ENCODE data around the gene SLCO1C1. TPM values are rescaled to one million over a fixed set of nuclear protein-coding genes. Genes with fewer than 3 reads are reported as not detected.

The SLCO1C1 gene
- under 1 TPM; 0.04 to 0.12 TPM for polyA plus RNA-seq

DNA sequence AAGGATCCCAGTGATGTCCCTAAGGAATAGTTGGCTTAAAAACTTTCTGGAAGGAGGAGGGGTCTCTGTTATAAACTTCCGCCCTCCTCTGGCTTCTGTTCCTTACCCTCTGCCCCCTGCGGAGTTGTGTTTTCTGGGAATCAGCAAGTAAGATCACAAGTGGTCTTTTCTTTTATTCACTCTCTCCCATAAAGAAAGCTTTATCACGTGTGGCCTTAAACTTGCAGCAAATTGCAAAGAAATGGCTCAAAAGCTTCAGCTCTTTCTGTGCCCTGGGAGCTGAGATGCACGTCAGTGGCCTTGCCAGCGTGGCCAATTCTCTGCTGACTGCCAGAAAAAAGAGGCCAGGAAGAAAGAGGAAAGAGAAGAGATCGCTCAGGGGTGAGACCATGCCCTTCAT lies at the start of gene SLCO1C1:
Gene SLCO1C1, plus strand, starts transcription at position 101 of the 400 bp plus-strand sequence. CDS start 4,245 bp downstream, outside the sequence.
- H3K9me3 ChIP-seq (ENCODE audit: control insufficient read depth in 2 of 2, insufficient read depth in 1 of 2, low read depth in 1 of 2, low read length in 1 of 2) = no peaks in the 10 kb centered on the region
- no peak within 1 kb of the TSS for H3K4me3 ChIP-seq (ENCODE audit: low read depth in 1 of 2, low read length in 2 of 2)
- H3K4me1 ChIP-seq (ENCODE audit: control insufficient read depth in 2 of 2, insufficient read depth in 2 of 2, low read length in 1 of 2) = no peaks in the 10 kb centered on the region
- 51% methylated on average over 6 of the region's 6 CpGs for WGBS, 2 donors
- H3K36me3 ChIP-seq (ENCODE audit: control insufficient read depth in 2 of 2, insufficient read depth in 2 of 2, low read length in 1 of 2) = no peaks in the 10 kb centered on the region
- no peaks in the 10 kb centered on the region for H3K27me3 ChIP-seq (ENCODE audit: control insufficient read depth in 1 of 2, insufficient read depth in 2 of 2, low read length in 2 of 2)
- H3K27ac ChIP-seq (ENCODE audit: low read depth in 2 of 2, low read length in 1 of 2) = no peak within 1 kb of the TSS

GRCh38 chr12:20646239-20646827 lies 48.8 kb upstream of the SLCO1C1 start:
- no peaks in the 10 kb centered on the region for H3K27me3 ChIP-seq (ENCODE audit: control insufficient read depth in 1 of 2, insufficient read depth in 2 of 2, low read length in 2 of 2)
- H3K4me3 ChIP-seq (ENCODE audit: low read depth in 1 of 2, low read length in 2 of 2) = no peak overlapping the region
- no peaks in the 10 kb centered on the region for H3K4me1 ChIP-seq (ENCODE audit: control insufficient read depth in 2 of 2, insufficient read depth in 2 of 2, low read length in 1 of 2)
- H3K36me3 ChIP-seq (ENCODE audit: control insufficient read depth in 2 of 2, insufficient read depth in 2 of 2, low read length in 1 of 2) = no peaks in the 10 kb centered on the region
- H3K27ac ChIP-seq (ENCODE audit: low read depth in 2 of 2, low read length in 1 of 2) = no peak overlapping the region
- WGBS, 2 donors = 55 to 56% methylated on average over 3 of the region's 3 CpGs
- H3K9me3 ChIP-seq (ENCODE audit: control insufficient read depth in 2 of 2, insufficient read depth in 1 of 2, low read depth in 1 of 2, low read length in 1 of 2) = no peaks in the 10 kb centered on the region

- H3K27ac ChIP-seq (ENCODE audit: low read depth in 2 of 2, low read length in 1 of 2) = no peak overlapping the region
- WGBS, 2 donors = 90 to 95% methylated on average over 2 of the region's 2 CpGs
- H3K4me3 ChIP-seq (ENCODE audit: low read depth in 1 of 2, low read length in 2 of 2) = no peak overlapping the region
These were observed 41.3 kb upstream of the SLCO1C1 start for GRCh38 chr12:20653871-20654270.

GRCh38 chr12:20656600-20656999 lies 38.5 kb upstream of the SLCO1C1 start:
- Histone ChIP-seq H3K4me1 (ENCODE audit: control insufficient read depth in 2 of 2, insufficient read depth in 2 of 2, low read length in 1 of 2) (no peaks in the 10 kb centered on the region), H3K9me3 (ENCODE audit: control insufficient read depth in 2 of 2, insufficient read depth in 1 of 2, low read depth in 1 of 2, low read length in 1 of 2) (no peaks in the 10 kb centered on the region), H3K27me3 (ENCODE audit: control insufficient read depth in 1 of 2, insufficient read depth in 2 of 2, low read length in 2 of 2) (no peaks in the 10 kb centered on the region), H3K36me3 (ENCODE audit: control insufficient read depth in 2 of 2, insufficient read depth in 2 of 2, low read length in 1 of 2) (no peaks in the 10 kb centered on the region), H3K4me3 (ENCODE audit: low read depth in 1 of 2, low read length in 2 of 2) (no peak overlapping the region), H3K27ac (ENCODE audit: low read depth in 2 of 2, low read length in 1 of 2) (no peak overlapping the region)
- 32 to 51% methylated on average over 1 of the region's 1 CpG for WGBS, 2 donors

More at GRCh38 chr12:20653871-20654270, 41.3 kb upstream of the SLCO1C1 start:
- H3K36me3 ChIP-seq (ENCODE audit: control insufficient read depth in 2 of 2, insufficient read depth in 2 of 2, low read length in 1 of 2) = no peaks in the 10 kb centered on the region
- no peaks in the 10 kb centered on the region for H3K9me3 ChIP-seq (ENCODE audit: control insufficient read depth in 2 of 2, insufficient read depth in 1 of 2, low read depth in 1 of 2, low read length in 1 of 2)
- H3K27me3 ChIP-seq (ENCODE audit: control insufficient read depth in 1 of 2, insufficient read depth in 2 of 2, low read length in 2 of 2) = no peaks in the 10 kb centered on the region
- H3K4me1 ChIP-seq (ENCODE audit: control insufficient read depth in 2 of 2, insufficient read depth in 2 of 2, low read length in 1 of 2) = no peaks in the 10 kb centered on the region

DNA sequence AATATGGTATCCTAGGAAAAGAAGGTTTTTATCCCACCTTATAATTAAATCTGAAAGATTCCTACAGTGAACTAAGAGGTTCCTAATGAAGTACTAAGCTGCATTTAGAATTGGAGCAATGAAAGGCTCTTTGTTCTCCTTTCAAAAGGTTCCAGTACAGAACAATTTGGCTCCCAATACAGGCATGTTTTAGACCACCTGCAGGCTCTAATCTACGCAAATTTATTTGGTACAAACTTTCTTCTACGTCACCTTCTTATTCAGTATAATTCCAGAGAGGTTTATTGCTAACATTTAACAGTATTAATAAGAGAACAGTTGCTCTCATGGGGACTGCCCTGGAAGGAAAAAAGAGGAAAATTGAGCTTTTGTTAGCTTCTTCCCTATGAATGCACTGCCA lies 37.6 kb upstream of the SLCO1C1 start:
- H3K36me3 ChIP-seq (ENCODE audit: control insufficient read depth in 2 of 2, insufficient read depth in 2 of 2, low read length in 1 of 2) = no peaks in the 10 kb centered on the region
- no peaks in the 10 kb centered on the region for H3K4me1 ChIP-seq (ENCODE audit: control insufficient read depth in 2 of 2, insufficient read depth in 2 of 2, low read length in 1 of 2)

DNA sequence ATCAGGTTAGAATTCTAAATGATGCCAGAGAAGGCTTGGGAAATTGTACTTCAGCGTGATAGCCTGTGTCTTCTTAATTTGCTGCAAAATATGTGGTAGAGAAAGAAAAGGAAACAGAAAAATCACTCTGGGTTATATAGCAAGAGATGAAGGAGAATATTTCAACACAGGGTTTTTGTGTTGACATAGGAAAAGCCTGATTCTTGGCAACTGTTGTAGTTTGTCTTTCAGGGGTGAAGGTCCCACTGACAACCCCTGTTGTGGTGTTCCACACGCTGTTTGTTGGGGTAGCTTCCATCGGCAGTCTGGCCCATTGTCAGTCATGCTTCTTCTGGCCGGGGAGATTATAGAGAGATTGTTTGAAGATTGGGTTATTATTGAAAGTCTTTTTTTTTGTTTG lies 13.8 kb upstream of the SLCO1C1 start:
- Histone ChIP-seq H3K27ac (ENCODE audit: low read depth in 2 of 2, low read length in 1 of 2) (no peak overlapping the region), H3K4me1 (ENCODE audit: control insufficient read depth in 2 of 2, insufficient read depth in 2 of 2, low read length in 1 of 2) (no peaks in the 10 kb centered on the region), H3K27me3 (ENCODE audit: control insufficient read depth in 1 of 2, insufficient read depth in 2 of 2, low read length in 2 of 2) (no peaks in the 10 kb centered on the region), H3K9me3 (ENCODE audit: control insufficient read depth in 2 of 2, insufficient read depth in 1 of 2, low read depth in 1 of 2, low read length in 1 of 2) (no peaks in the 10 kb centered on the region), H3K36me3 (ENCODE audit: control insufficient read depth in 2 of 2, insufficient read depth in 2 of 2, low read length in 1 of 2) (no peaks in the 10 kb centered on the region), H3K4me3 (ENCODE audit: low read depth in 1 of 2, low read length in 2 of 2) (no peak overlapping the region)
- 75 to 80% methylated on average over 4 of the region's 4 CpGs for WGBS, 2 donors

More for the DNA sequence above, 37.6 kb upstream of the SLCO1C1 start:
- WGBS, 2 donors = 84 to 86% methylated on average over 2 of the region's 2 CpGs
- H3K9me3 ChIP-seq (ENCODE audit: control insufficient read depth in 2 of 2, insufficient read depth in 1 of 2, low read depth in 1 of 2, low read length in 1 of 2) = no peaks in the 10 kb centered on the region
- no peak overlapping the region for H3K4me3 ChIP-seq (ENCODE audit: low read depth in 1 of 2, low read length in 2 of 2)
- no peak overlapping the region for H3K27ac ChIP-seq (ENCODE audit: low read depth in 2 of 2, low read length in 1 of 2)
- H3K27me3 ChIP-seq (ENCODE audit: control insufficient read depth in 1 of 2, insufficient read depth in 2 of 2, low read length in 2 of 2) = no peaks in the 10 kb centered on the region

- no peaks in the 10 kb centered on the region for H3K27me3 ChIP-seq (ENCODE audit: control insufficient read depth in 1 of 2, insufficient read depth in 2 of 2, low read length in 2 of 2)
- WGBS, 2 donors = 65 to 74% methylated on average over 7 of the region's 7 CpGs
- H3K4me3 ChIP-seq (ENCODE audit: low read depth in 1 of 2, low read length in 2 of 2) = no peak overlapping the region
- no peaks in the 10 kb centered on the region for H3K9me3 ChIP-seq (ENCODE audit: control insufficient read depth in 2 of 2, insufficient read depth in 1 of 2, low read depth in 1 of 2, low read length in 1 of 2)
- H3K27ac ChIP-seq (ENCODE audit: low read depth in 2 of 2, low read length in 1 of 2) = no peak overlapping the region
- no peaks in the 10 kb centered on the region for H3K4me1 ChIP-seq (ENCODE audit: control insufficient read depth in 2 of 2, insufficient read depth in 2 of 2, low read length in 1 of 2)
- no peaks in the 10 kb centered on the region for H3K36me3 ChIP-seq (ENCODE audit: control insufficient read depth in 2 of 2, insufficient read depth in 2 of 2, low read length in 1 of 2)
These were observed 1.2 kb downstream of the SLCO1C1 start for GRCh38 chr12:20696181-20696905.

DNA sequence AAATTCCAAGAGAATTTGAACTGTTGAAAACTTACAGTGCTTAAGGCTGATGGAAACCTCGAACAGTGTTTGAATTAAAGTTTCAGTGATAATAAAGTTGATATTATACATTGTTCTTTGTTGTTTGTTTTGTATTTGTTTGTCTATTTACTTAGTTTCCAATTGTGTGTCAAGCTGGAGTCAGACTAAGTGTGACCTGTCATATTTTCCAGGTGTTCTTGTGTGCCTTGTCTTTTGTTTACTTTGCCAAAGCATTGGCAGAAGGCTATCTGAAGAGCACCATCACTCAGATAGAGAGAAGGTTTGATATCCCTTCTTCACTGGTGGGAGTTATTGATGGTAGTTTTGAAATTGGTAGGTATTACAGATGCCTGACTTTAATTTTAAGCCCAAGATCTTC lies 6.0 kb downstream of the SLCO1C1 start:
- no peak overlapping the region for H3K4me3 ChIP-seq (ENCODE audit: low read depth in 1 of 2, low read length in 2 of 2)
- no peaks in the 10 kb centered on the region for H3K4me1 ChIP-seq (ENCODE audit: control insufficient read depth in 2 of 2, insufficient read depth in 2 of 2, low read length in 1 of 2)
- no peak overlapping the region for H3K27ac ChIP-seq (ENCODE audit: low read depth in 2 of 2, low read length in 1 of 2)
- 50 to 55% methylated on average over 1 of the region's 1 CpG for WGBS, 2 donors
- H3K27me3 ChIP-seq (ENCODE audit: control insufficient read depth in 1 of 2, insufficient read depth in 2 of 2, low read length in 2 of 2) = no peaks in the 10 kb centered on the region
- H3K9me3 ChIP-seq (ENCODE audit: control insufficient read depth in 2 of 2, insufficient read depth in 1 of 2, low read depth in 1 of 2, low read length in 1 of 2) = no peaks in the 10 kb centered on the region
- H3K36me3 ChIP-seq (ENCODE audit: control insufficient read depth in 2 of 2, insufficient read depth in 2 of 2, low read length in 1 of 2) = no peaks in the 10 kb centered on the region

GRCh38 chr12:20704860-20705259 lies 9.7 kb downstream of the SLCO1C1 start:
- H3K27ac ChIP-seq (ENCODE audit: low read depth in 2 of 2, low read length in 1 of 2) = no peak overlapping the region
- H3K9me3 ChIP-seq (ENCODE audit: control insufficient read depth in 2 of 2, insufficient read depth in 1 of 2, low read depth in 1 of 2, low read length in 1 of 2) = no peaks in the 10 kb centered on the region
- WGBS, 2 donors = 50 to 60% methylated on average over 6 of the region's 6 CpGs
- H3K27me3 ChIP-seq (ENCODE audit: control insufficient read depth in 1 of 2, insufficient read depth in 2 of 2, low read length in 2 of 2) = no peaks in the 10 kb centered on the region
- H3K36me3 ChIP-seq (ENCODE audit: control insufficient read depth in 2 of 2, insufficient read depth in 2 of 2, low read length in 1 of 2) = no peaks in the 10 kb centered on the region
- no peaks in the 10 kb centered on the region for H3K4me1 ChIP-seq (ENCODE audit: control insufficient read depth in 2 of 2, insufficient read depth in 2 of 2, low read length in 1 of 2)
- no peak overlapping the region for H3K4me3 ChIP-seq (ENCODE audit: low read depth in 1 of 2, low read length in 2 of 2)

DNA sequence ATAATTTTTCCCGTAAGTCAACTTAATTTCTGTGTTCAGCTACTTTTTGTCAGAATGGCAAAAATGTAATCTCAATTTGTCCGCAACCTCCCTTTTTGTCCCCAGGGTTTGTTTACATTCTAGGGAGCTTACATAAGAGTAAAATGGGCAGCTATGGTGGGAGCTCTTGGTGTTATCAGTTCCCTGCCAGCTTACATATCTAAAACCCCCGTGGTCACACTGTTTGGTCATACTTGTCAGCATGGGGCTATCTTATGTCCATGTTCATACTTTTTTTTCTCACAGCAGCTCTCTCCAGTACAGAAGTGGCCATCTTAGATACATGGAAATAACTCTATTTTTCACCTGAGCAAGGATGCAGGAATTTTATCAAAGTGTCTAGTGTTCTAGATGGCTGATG lies 16.7 kb downstream of the SLCO1C1 start:
- H3K27me3 ChIP-seq (ENCODE audit: control insufficient read depth in 1 of 2, insufficient read depth in 2 of 2, low read length in 2 of 2) = no peaks in the 10 kb centered on the region
- no peak overlapping the region for H3K27ac ChIP-seq (ENCODE audit: low read depth in 2 of 2, low read length in 1 of 2)
- no peaks in the 10 kb centered on the region for H3K4me1 ChIP-seq (ENCODE audit: control insufficient read depth in 2 of 2, insufficient read depth in 2 of 2, low read length in 1 of 2)
- no peak overlapping the region for H3K4me3 ChIP-seq (ENCODE audit: low read depth in 1 of 2, low read length in 2 of 2)
- H3K36me3 ChIP-seq (ENCODE audit: control insufficient read depth in 2 of 2, insufficient read depth in 2 of 2, low read length in 1 of 2) = no peaks in the 10 kb centered on the region
- WGBS, 2 donors = 63 to 64% methylated on average over 3 of the region's 3 CpGs
- H3K9me3 ChIP-seq (ENCODE audit: control insufficient read depth in 2 of 2, insufficient read depth in 1 of 2, low read depth in 1 of 2, low read length in 1 of 2) = no peaks in the 10 kb centered on the region

Measured in esophagus (tissue), 2 donors.